Heart left ventricle (tissue), 16 donors: Measurements from ENCODE around the gene N4BP2L2. TPM values are rescaled to one million over a fixed set of nuclear protein-coding genes. Genes with fewer than 3 reads are reported as not detected.

Experiments used
- ATAC-seq, 4 donors: fragments of 200-7000 bp; cut with Tn5 transposase; one replicate each; pipeline ENCODE4 v1.9.1; 2020 to 2022; ENCODE audit warnings: moderate library complexity in 4 of 4, mild to moderate bottlenecking in 3 of 4, moderate number of reproducible peaks in 1 of 4
- DNase-seq, 5 donors: peaks; one replicate each; pipeline ENCODE4 v3.0.0-alpha.2; 2020
- H3K27ac ChIP-seq, 12 donors: fragments of 200-600 bp; sonication (generic) in 4 of 12; one replicate each; pipeline versions ENCODE4 v1.5.0 to v1.8.0; 2016 to 2022; ENCODE audit warnings: mild to moderate bottlenecking in 2 of 12
- H3K27me3 ChIP-seq, 9 donors: fragments of 200-600 bp; sonication (generic) in 2 of 9; one replicate each; pipeline versions ENCODE4 v1.5.1 to v1.8.0; 2016 to 2022; ENCODE audit warnings: mild to moderate bottlenecking in 3 of 9
- H3K36me3 ChIP-seq, 9 donors: fragments of 200-600 bp; sonication (generic) in 2 of 9; one replicate each; pipeline versions ENCODE4 v1.5.0 to v1.8.0; 2018 to 2022; ENCODE audit warnings: mild to moderate bottlenecking in 2 of 9
- H3K4me1 ChIP-seq, 12 donors: fragments of 200-600 bp; sonication (generic) in 4 of 12; one replicate each; pipeline versions ENCODE4 v1.5.0 to v1.8.0; 2016 to 2022; ENCODE audit warnings: mild to moderate bottlenecking in 3 of 12
- H3K4me3 ChIP-seq, 12 donors: fragments of 200-600 bp; sonication (generic) in 4 of 12; one replicate each; pipeline versions ENCODE4 v1.5.0 to v1.8.0; 2017 to 2022; ENCODE audit warnings: mild to moderate bottlenecking in 9 of 12, moderate library complexity in 4 of 12
- H3K9me3 ChIP-seq, 12 donors: fragments of 200-600 bp; sonication (generic) in 4 of 12; one replicate each; pipeline versions ENCODE4 v1.5.0 to v1.8.0; 2016 to 2022; ENCODE audit warnings: mild to moderate bottlenecking in 1 of 12
- CTCF ChIP-seq, 12 donors: fragments of 200-600 bp; sonication (generic) in 4 of 12; IDR thresholded peaks; one replicate each; pipeline versions ENCODE4 v1.5.0 to v1.8.0; 2018 to 2022; ENCODE audit warnings: antibody characterized with exemption in 12 of 12, mild to moderate bottlenecking in 5 of 12
- POLR2A ChIP-seq, 2 donors: fragments of 450-650 bp; IDR thresholded peaks; one replicate each; pipeline ENCODE4 v1.6.1; 2017; ENCODE audit warnings: antibody characterized with exemption in 2 of 2, mild to moderate bottlenecking in 2 of 2, moderate library complexity in 2 of 2
- whole genome bisulfite sequencing, 4 donors: extraction: QIAGEN DNeasy Blood & Tissue Kit in 2 of 4; methylation state at CpG; one replicate each; pipeline versions ENCODE4 v1.1.5 to v1.1.7; 2013 to 2018; 5-methylcytosine and 5-hydroxymethylcytosine counted together
- intact Hi-C, 10 donors: fragments of 100-400 bp; cut with DNase I; formaldehyde crosslinking; loops; one replicate each; pipeline versions ENCODE4 v1.11.1 to v1.14.2; 2022
- polyA plus RNA-seq, 2 donors: library from polyadenylated mRNA; stranded (reverse); fragments of 200-250 nt; gene quantifications; one replicate each; pipeline ENCODE4 v1.2.3, GENCODE V29; 2013
- total RNA-seq, 9 donors: library from RNA; depleted of rRNA in 2 of 9; stranded (reverse); fragments of >200 nt in 2 of 9; fragmentation: NEBNext Ultra II Directional in 3 of 9; extraction: Animal tissue kit (Norgen Biotek cat#: 25700) in 3 of 9; gene quantifications; one replicate each; pipeline versions ENCODE4 v1.1.0 to v1.2.4, GENCODE V29; 2016 to 2023
- donor health status: ischemic (EF 13 %, LVEDD 7.1; RV severe dilation, severe dysfunction).
- donor health status: healthy with polysubstance abuse.
- donor health status: DM: no; HTN: yes; CAD: no.
- donor health status: DM: no; HTN: no; CAD: no.
- donor health status: ischemic (EF 25% LVEDD 6.9; RV normal size, moderate dysfunction).
- donor health status: ischemic (EF 25% LVEDD 5.7; RV mildly dilated, moderate dysfunction).
- donor health status: healthy.
- donor health status: DM: yes; HTN: yes; CAD: no.
- donor health status: ischemic (EF 35%, LVEDD 5.7; RV mildly dilated, moderate dysfunction).
- donor health status: nonischemic (EF 11% LVEDD 7.7; RV severe dilation, severe dysfunction).
- donor health status: DM: yes; HTN: yes; CAD: no.
- donor health status: PGD.
- donor health status: ischemic (EF 29% LVEDD 5.4; RV normal size, mild dysfunction).
- donor health status: nonischemic (EF 23%, LVEDD 6.1; RV moderate dilation, normal function).

The N4BP2L2 gene
- total and polyA plus RNA-seq, 11 donors = 40.4 to 297 (median 131) TPM

- Histone ChIP-seq H3K4me1 (peaks cover 0 to 23% (median 0%) of the 10 kb centered on the region in 12 donors), H3K27ac (no peak overlapping the region), H3K27me3 (no peaks in the 10 kb centered on the region), H3K4me3 (no peak overlapping the region), H3K36me3 (peaks cover 0 to 52% (median 0%) of the 10 kb centered on the region in 9 donors), H3K9me3 (peaks cover 0 to 49% (median 19%) of the 10 kb centered on the region in 12 donors)
- TF ChIP-seq POLR2A (IDR thresholded peaks at IDR 0.05) = no peak
- TF ChIP-seq CTCF (IDR thresholded peaks at IDR 0.05) = no peak
- no peak for DNase-seq
- intact Hi-C loops = no loop called here
- WGBS, 4 donors = 98 to 100% (median 99%) methylated on average over 2 of the region's 2 CpGs
- peak in 1 of 4 donors; percentile 14 for ATAC-seq
Measured at GRCh38 chr13:32455594-32455903, 83.0 kb downstream of the N4BP2L2 start.

DNA sequence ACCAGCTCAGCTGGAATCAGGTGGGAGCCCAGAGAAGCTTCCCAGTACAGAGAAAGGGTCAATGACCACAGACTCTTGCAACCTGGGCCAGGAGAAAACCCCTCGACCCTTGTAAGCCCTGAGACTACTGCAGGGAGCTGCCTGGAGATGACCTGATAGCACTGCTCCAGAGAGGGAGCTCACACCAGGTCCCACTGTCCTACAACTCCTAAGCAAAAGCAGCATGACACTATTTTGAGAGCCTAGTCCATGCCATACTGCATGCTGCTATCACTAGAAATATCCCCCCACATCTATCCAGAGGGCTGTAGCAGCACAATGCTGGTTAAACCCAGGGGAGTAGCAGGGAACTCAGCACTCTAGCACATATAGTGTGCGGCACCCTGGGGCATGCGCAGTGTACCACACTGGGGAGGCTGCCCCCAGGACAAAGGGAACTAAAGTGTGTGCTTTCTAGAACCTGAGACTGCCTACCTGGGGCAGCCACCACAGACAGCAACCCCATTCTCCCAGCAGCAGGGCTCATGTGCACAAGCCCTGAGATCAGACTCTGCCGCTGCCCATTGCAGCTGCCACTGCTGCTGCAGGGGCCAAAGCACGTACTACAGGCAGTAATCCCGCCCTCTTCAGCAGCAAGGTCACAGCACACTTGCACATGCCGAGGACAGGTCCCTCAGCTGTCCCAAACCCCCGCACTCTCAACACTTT, 83.6 kb downstream of the N4BP2L2 start:
- no peak overlapping the region for H3K27ac ChIP-seq
- WGBS, 4 donors = 65 to 84% (median 81%) methylated on average over 3 to 8 of the region's 8 CpGs
- intact Hi-C loops = no loop called here
- TF ChIP-seq CTCF (IDR thresholded peaks at IDR 0.05) = no peak
- TF ChIP-seq POLR2A (IDR thresholded peaks at IDR 0.05) = no peak
- ATAC-seq (peak in 3 of 4 donors; percentile 60 to 80 (median 65)), DNase-seq (no peak)
- peaks cover 0 to 47% (median 0%) of the 10 kb centered on the region in 9 donors for H3K36me3 ChIP-seq
- no peaks in the 10 kb centered on the region for H3K27me3 ChIP-seq
- no peak overlapping the region for H3K4me3 ChIP-seq
- peaks cover 0 to 44% (median 18%) of the 10 kb centered on the region in 12 donors for H3K9me3 ChIP-seq
- H3K4me1 ChIP-seq = peaks cover 0 to 23% (median 0%) of the 10 kb centered on the region in 12 donors

GRCh38 chr13:32453981-32454380, 84.6 kb downstream of the N4BP2L2 start:
- ATAC-seq (no peak), DNase-seq (no peak)

More at GRCh38 chr13:32453981-32454380, 84.6 kb downstream of the N4BP2L2 start:
- Histone ChIP-seq H3K27me3 (no peaks in the 10 kb centered on the region), H3K4me1 (peaks cover 0 to 23% (median 0%) of the 10 kb centered on the region in 12 donors), H3K9me3 (peaks cover 0 to 38% (median 18%) of the 10 kb centered on the region in 12 donors), H3K4me3 (no peak overlapping the region), H3K36me3 (peaks cover 0 to 43% (median 0%) of the 10 kb centered on the region in 9 donors), H3K27ac (no peak overlapping the region)
- TF ChIP-seq POLR2A (IDR thresholded peaks at IDR 0.05) = no peak
- no peak for TF ChIP-seq CTCF (IDR thresholded peaks at IDR 0.05)
- intact Hi-C loops = no loop called here
- WGBS, 4 donors = 48 to 59% (median 54%) methylated on average over 1 of the region's 1 CpG
